ENCODE results near the gene POLG. TPM values are rescaled to one million over a fixed set of nuclear protein-coding genes. Genes with fewer than 3 reads are reported as not detected.

POLG gene
- polyA plus RNA-seq, 1 experiment = 17.6 TPM

GRCh38 chr15:89308236-89308635 is 26.4 kb downstream of the POLG start:
- Histone ChIP-seq H3K4me3 (ENCODE audit: low read depth, low read length) (no peak overlapping the region), H3K27me3 (ENCODE audit: control insufficient read depth, insufficient read depth, low read length) (no peaks in the 10 kb centered on the region), H3K36me3 (ENCODE audit: control insufficient read depth, insufficient read depth, low read length) (no peaks in the 10 kb centered on the region)
- ChIA-PET POLR2A (no interaction called here), CTCF (interaction anchor here (1.0 to 1.9 kb wide), 2 partner anchors 32 to 101 kb away, joined by 3 to 6 read pairs; no protein-coding TSS in a partner anchor)
- DNase-seq (ENCODE audit: low read depth) = no peak
- TF ChIP-seq CTCF (IDR thresholded peaks at IDR 0.05; ENCODE audit: insufficient read depth, low read depth, low read length) = no peak

GRCh38 chr15:89307791-89308190 is 26.8 kb downstream of the POLG start:
- no peaks in the 10 kb centered on the region for H3K27me3 ChIP-seq (ENCODE audit: control insufficient read depth, insufficient read depth, low read length)
- no peak for TF ChIP-seq CTCF (IDR thresholded peaks at IDR 0.05; ENCODE audit: insufficient read depth, low read depth, low read length)
- CTCF ChIA-PET = interaction anchor here (1.0 to 1.9 kb wide), 2 partner anchors 31 to 100 kb away, joined by 3 to 6 read pairs; no protein-coding TSS in a partner anchor
- no peak overlapping the region for H3K4me3 ChIP-seq (ENCODE audit: low read depth, low read length)
- no peak for DNase-seq (ENCODE audit: low read depth)
- POLR2A ChIA-PET = no interaction called here
- H3K36me3 ChIP-seq (ENCODE audit: control insufficient read depth, insufficient read depth, low read length) = no peaks in the 10 kb centered on the region

GRCh38 chr15:89307046-89307587 is 27.5 kb downstream of the POLG start:
- no peaks in the 10 kb centered on the region for H3K36me3 ChIP-seq (ENCODE audit: control insufficient read depth, insufficient read depth, low read length)
- TF ChIP-seq CTCF (IDR thresholded peaks at IDR 0.05; ENCODE audit: insufficient read depth, low read depth, low read length) = no peak
- H3K27me3 ChIP-seq (ENCODE audit: control insufficient read depth, insufficient read depth, low read length) = no peaks in the 10 kb centered on the region
- ChIA-PET CTCF (interaction anchor here (1.0 to 1.9 kb wide), 3 partner anchors 25 to 100 kb away, joined by 3 to 6 read pairs (median 6); no protein-coding TSS in a partner anchor), POLR2A (no interaction called here)
- no peak for DNase-seq (ENCODE audit: low read depth)
- no peak overlapping the region for H3K4me3 ChIP-seq (ENCODE audit: low read depth, low read length)

GRCh38 chr15:89305395-89305794 is 29.2 kb downstream of the POLG start:
- Histone ChIP-seq H3K4me3 (ENCODE audit: low read depth, low read length) (no peak overlapping the region), H3K27me3 (ENCODE audit: control insufficient read depth, insufficient read depth, low read length) (no peaks in the 10 kb centered on the region), H3K36me3 (ENCODE audit: control insufficient read depth, insufficient read depth, low read length) (no peaks in the 10 kb centered on the region)
- DNase-seq (ENCODE audit: low read depth) = no peak
- ChIA-PET CTCF (interaction anchor here (0.9 to 6.8 kb wide), 3 partner anchors 10 to 99 kb away, joined by 3 to 45 read pairs (median 3); no protein-coding TSS in a partner anchor), POLR2A (no interaction called here)
- TF ChIP-seq CTCF (IDR thresholded peaks at IDR 0.05; ENCODE audit: insufficient read depth, low read depth, low read length) = no peak

- DNase-seq (ENCODE audit: low read depth) = no peak
- Histone ChIP-seq H3K4me3 (ENCODE audit: low read depth, low read length) (no peak overlapping the region), H3K27me3 (ENCODE audit: control insufficient read depth, insufficient read depth, low read length) (no peaks in the 10 kb centered on the region), H3K36me3 (ENCODE audit: control insufficient read depth, insufficient read depth, low read length) (no peaks in the 10 kb centered on the region)
- no peak for TF ChIP-seq CTCF (IDR thresholded peaks at IDR 0.05; ENCODE audit: insufficient read depth, low read depth, low read length)
- POLR2A ChIA-PET = no interaction called here
- CTCF ChIA-PET = interaction anchor here (6.8 kb wide), 1 partner anchor 97 kb away, joined by 45 read pairs; no protein-coding TSS in a partner anchor
These were observed 30.6 kb downstream of the POLG start for GRCh38 chr15:89303986-89304385.
